Frontal cortex (tissue), 4 donors: ENCODE results near the gene SNX33. TPM values are rescaled to one million over a fixed set of nuclear protein-coding genes. Genes with fewer than 3 reads are reported as not detected.
"Not testable (repeated sequence)": the region's sequence is repeated elsewhere in the genome, so short reads cannot be mapped to it uniquely, and the experiment has no call there.

Source experiments
- DNase-seq, 2 donors: peaks; one replicate each; pipeline ENCODE4 v3.0.0; 2012; ENCODE audit warnings: low spot score in 2 of 2
- FAIRE-seq: peaks from 2 replicates; lab custom pipeline; 2012; peaks lifted over from hg19 to GRCh38; lab: Jason Lieb, UNC
- total RNA-seq: library from RNA; depleted of rRNA; stranded (reverse); fragments of >200 nt; gene quantifications from one replicate; pipeline ENCODE4 v1.2.3, GENCODE V29; 2014
- donor health status: control.
- donor health status: control.
- donor health status: control.

SNX33 gene
- 1.2 TPM for total RNA-seq

GRCh38 chr15:75647370-75648155 is at the start of gene SNX33:
SNX33 (plus strand) TSS chr15:75647912; CDS start chr15:75649103, 1,191 bp downstream.
- DNase-seq (peak; percentile 73 to 76), FAIRE-seq (no peak)

GRCh38 chr15:75598361-75598760 is 49.4 kb upstream of the SNX33 start:
- no peak for DNase-seq
- no peak for FAIRE-seq

- FAIRE-seq = no peak
Observed at GRCh38 chr15:75599401-75599800, 48.3 kb upstream of the SNX33 start.

GRCh38 chr15:75606026-75606425 is 41.7 kb upstream of the SNX33 start:
- FAIRE-seq (no peak), DNase-seq (no peak)

More at GRCh38 chr15:75599401-75599800, 48.3 kb upstream of the SNX33 start:
- DNase-seq = peak in 1 of 2 donors; percentile 35

- DNase-seq = no peak
Observed at GRCh38 chr15:75606711-75607699, 40.7 kb upstream of the SNX33 start.

GRCh38 chr15:75616766-75617165 is 30.9 kb upstream of the SNX33 start:
- no peak for FAIRE-seq
- no peak for DNase-seq

More at GRCh38 chr15:75606711-75607699, 40.7 kb upstream of the SNX33 start:
- no peak for FAIRE-seq

GRCh38 chr15:75620058-75620820 is 27.5 kb upstream of the SNX33 start:
- DNase-seq (no peak), FAIRE-seq (no peak)

- no peak for DNase-seq
- no peak for FAIRE-seq
Observed at GRCh38 chr15:75620841-75621391, 26.8 kb upstream of the SNX33 start.

- no peak for FAIRE-seq
- no peak for DNase-seq
Observed at GRCh38 chr15:75622505-75622904, 25.2 kb upstream of the SNX33 start.

GRCh38 chr15:75625542-75626347 is 22.0 kb upstream of the SNX33 start, which contains the start of gene SNUPN:
SNUPN (minus strand) TSS chr15:75625725; CDS start chr15:75621051, 4,674 bp downstream.
- DNase-seq (peak; percentile 92 to 97), FAIRE-seq (no peak)

- DNase-seq (no peak), FAIRE-seq (no peak)
Observed at GRCh38 chr15:75631935-75632334, 15.8 kb upstream of the SNX33 start.

GRCh38 chr15:75633922-75634321 is 13.8 kb upstream of the SNX33 start:
- not testable (repeated sequence) for DNase-seq, FAIRE-seq

GRCh38 chr15:75636026-75636425 is 11.7 kb upstream of the SNX33 start:
- FAIRE-seq (no peak), DNase-seq (no peak)

GRCh38 chr15:75637245-75638009 is 10.3 kb upstream of the SNX33 start:
- DNase-seq (no peak), FAIRE-seq (no peak)

- FAIRE-seq (no peak), DNase-seq (no peak)
Observed at GRCh38 chr15:75639191-75639708, 8.5 kb upstream of the SNX33 start.

GRCh38 chr15:75639709-75640482 is 7.8 kb upstream of the SNX33 start, which contains the start of gene IMP3:
IMP3 (minus strand) TSS chr15:75640224; CDS start chr15:75640168, 56 bp downstream.
- DNase-seq = peak; percentile 96
- no peak for FAIRE-seq
